ENCODE data around the gene HBA1. TPM values are rescaled to one million over a fixed set of nuclear protein-coding genes. Genes with fewer than 3 reads are reported as not detected.

The HBA1 gene
- total and polyA plus RNA-seq, 2 of the 4 experiments (the other 2 are of a cell fraction): 0.21 TPM; not detected in 1

DNA sequence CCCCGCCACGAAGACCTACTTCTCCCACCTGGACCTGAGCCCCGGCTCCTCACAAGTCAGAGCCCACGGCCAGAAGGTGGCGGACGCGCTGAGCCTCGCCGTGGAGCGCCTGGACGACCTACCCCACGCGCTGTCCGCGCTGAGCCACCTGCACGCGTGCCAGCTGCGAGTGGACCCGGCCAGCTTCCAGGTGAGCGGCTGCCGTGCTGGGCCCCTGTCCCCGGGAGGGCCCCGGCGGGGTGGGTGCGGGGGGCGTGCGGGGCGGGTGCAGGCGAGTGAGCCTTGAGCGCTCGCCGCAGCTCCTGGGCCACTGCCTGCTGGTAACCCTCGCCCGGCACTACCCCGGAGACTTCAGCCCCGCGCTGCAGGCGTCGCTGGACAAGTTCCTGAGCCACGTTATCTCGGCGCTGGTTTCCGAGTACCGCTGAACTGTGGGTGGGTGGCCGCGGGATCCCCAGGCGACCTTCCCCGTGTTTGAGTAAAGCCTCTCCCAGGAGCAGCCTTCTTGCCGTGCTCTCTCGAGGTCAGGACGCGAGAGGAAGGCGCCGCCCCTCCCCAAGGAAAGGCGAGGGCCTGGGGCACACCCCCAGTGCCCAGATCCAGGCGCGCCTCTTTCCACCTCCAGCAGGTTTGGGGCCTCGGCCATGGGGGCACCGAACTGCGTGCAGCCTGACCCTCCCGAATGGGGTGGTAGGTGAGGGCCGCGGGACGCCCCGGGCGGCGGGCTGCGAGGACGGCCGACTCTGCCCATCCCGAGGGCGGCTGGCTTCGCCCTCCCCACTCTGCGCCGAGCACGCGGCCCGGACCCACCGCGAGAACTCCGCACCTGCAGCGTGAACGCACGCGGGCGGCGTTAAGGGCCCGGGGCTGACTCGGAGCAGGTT lies 4.4 kb downstream of the HBA1 start:
- Histone ChIP-seq H3K27me3 (ENCODE audit: control insufficient read depth, insufficient read depth, low read length) (peaks cover 25% of the 10 kb centered on the region), H4K8ac (ENCODE audit: low read depth in 2 of 2, low read length in 2 of 2) (no peak overlapping the region), H3K9me3 (ENCODE audit: control insufficient read depth, insufficient read depth, low read length) (no peaks in the 10 kb centered on the region), H3K4ac (ENCODE audit: low read depth, low read length) (no peak overlapping the region), H3K4me2 (ENCODE audit: low read depth, low read length) (peak overlapping the region; percentile 84), H3K27ac (ENCODE audit: insufficient read depth, low read length) (no peak overlapping the region), H4K20me1 (ENCODE audit: insufficient read depth, low read length) (peaks cover 12% of the 10 kb centered on the region), H3K79me1 (ENCODE audit: low read depth in 1 of 2, low read length in 2 of 2) (0 out of 4 replicates have a peak, but pooled peaks cover 0 to 8% of the 10 kb centered on the region in 2 experiments), H3K18ac (ENCODE audit: low read depth, low read length) (no peak overlapping the region), H3K4me3 (ENCODE audit: insufficient read depth, low read depth, low read length) (peak overlapping the region; percentile 8), H2BK15ac (ENCODE audit: low read depth, low read length) (no peak overlapping the region), H3K9ac (ENCODE audit: low read depth, low read length) (no peak overlapping the region), H3K56ac (ENCODE audit: extremely low read depth, insufficient read depth, low read length) (no peak overlapping the region; the same call in 1 of the 2 replicates), H4K5ac (ENCODE audit: low read depth, low read length) (no peak overlapping the region), H3K14ac (replicated peaks; ENCODE audit: low read depth, low read length) (no peak overlapping the region), H2AK9ac (replicated peaks; ENCODE audit: low read depth, low read length, poor library complexity) (peak overlapping the region; percentile 71), H3K9me1 (ENCODE audit: insufficient read depth, low read length) (no peaks in the 10 kb centered on the region), H2BK120ac (ENCODE audit: low read depth, low read length) (no peak overlapping the region), H3K36me3 (ENCODE audit: control insufficient read depth, insufficient read depth, low read length) (peaks cover 9% of the 10 kb centered on the region; the same call in 1 of the 2 replicates), H2AK5ac (ENCODE audit: low read depth, low read length) (no peak overlapping the region; the same call in 1 of the 2 replicates), H4K91ac (ENCODE audit: insufficient read depth, low read depth, low read length) (no peak overlapping the region), H3K4me1 (ENCODE audit: control insufficient read depth, insufficient read depth, low read length) (peaks cover 5% of the 10 kb centered on the region; the same call in 1 of the 2 replicates), H2AFZ (replicated peaks; ENCODE audit: low read length, poor library complexity) (peak overlapping the region; percentile 84), H2BK20ac (ENCODE audit: low read depth, low read length) (no peak overlapping the region), H3K23ac (ENCODE audit: low read depth, low read length) (no peak overlapping the region), H2BK5ac (ENCODE audit: low read depth, low read length, poor library complexity, severe bottlenecking) (no peak overlapping the region)
- intact Hi-C loops (cut with micrococcal nuclease) (loop anchor here (1.0 to 5.0 kb wide), 2 partner anchors 44 to 74 kb away; partner anchors contain the start of gene NPRL3), dilution Hi-C loops (cut with HindIII; ENCODE audit: low sequenced_read_pairs, unreplicated experiment) (no loop called here), in situ Hi-C loops (cut with MboI; ENCODE audit: low sequenced_read_pairs) (loop anchor here (5.0 kb wide), 1 partner anchor 74 kb away; no protein-coding TSS in a partner anchor)
- POLR2A ChIA-PET (ENCODE audit: unreplicated experiment): no interaction called here
- ATAC-seq (ENCODE audit: low read depth): peak; percentile 79
- no TSS peak for BruUV-seq (replicated peaks)
- 4% methylated on average over 53 of the region's 89 CpGs; no CpG with 5 or more reads in 1 of the 2 experiments for WGBS, 2 experiments (ENCODE audit: extremely low coverage in 2 of 2, insufficient read length in 1 of 2)
- no peak for TF ChIP-seq RFX5 (IDR thresholded peaks at IDR 0.05; ENCODE audit: low read depth, low read length)
- peak; percentile 50; the same call in 1 of the 2 replicates for TF ChIP-seq BHLHE40 (IDR thresholded peaks at IDR 0.05; ENCODE audit: low read depth, low read length)
- CTCF ChIA-PET: interaction anchor here (0.8 to 2.5 kb wide), 6 partner anchors 13 to 76 kb away, joined by 3 to 11 read pairs (median 4); no protein-coding TSS in a partner anchor
- DNase-seq: peak; percentile 58
